Activated CD8-positive, alpha-beta T cell treated with anti-CD3 and anti-CD28 coated beads, Interleukin-2, amount 10 ng/mL, durations not matched to agents 7 days and 5 days (primary cell): ENCODE data around the gene KIAA1958. TPM values are rescaled to one million over a fixed set of nuclear protein-coding genes. Genes with fewer than 3 reads are reported as not detected.

Source experiments
- total RNA-seq, 2 experiments: library from RNA; stranded (reverse); gene quantifications; one replicate each; pipeline ENCODE4 v1.2.3, GENCODE V29; 2021

Gene KIAA1958
- total RNA-seq, 2 experiments from 2014 or later: 11.1 to 11.5 TPM

Other genes with a start within 250 kb of the KIAA1958 start
- 100 to 1,000 TPM; 156 to 176 TPM for gene PTBP3, start 153.2 kb upstream of the KIAA1958 start, total RNA-seq
- gene HSDL2, start 106.7 kb upstream of the KIAA1958 start, total RNA-seq: 10 to 100 TPM; 28.9 to 29.8 TPM
- 10 to 100 TPM; 32.1 to 32.8 TPM for gene INIP, start 231.3 kb downstream of the KIAA1958 start, total RNA-seq